H1 (cell line): ENCODE measurements around the gene CDH16. TPM values are rescaled to one million over a fixed set of nuclear protein-coding genes. Genes with fewer than 3 reads are reported as not detected.

Experiments used
- CTCF ChIA-PET: fragments of 300-600 bp; sonication (Branson Sonifier 250); formaldehyde crosslinking; loops from one replicate; lab custom pipeline; 2021; ENCODE audit not compliant: partially characterized antibody; lab: Charles Lee
- POLR2A ChIA-PET: fragments of 300-600 bp; sonication (Branson Sonifier 250); formaldehyde crosslinking; loops from one replicate; lab custom pipeline; 2021; ENCODE audit warnings: inconsistent platforms; ENCODE audit not compliant: partially characterized antibody; lab: Charles Lee
- DNase-seq, 2 experiments: peaks; one replicate each; pipeline versions ENCODE4 v3.0.0 to v3.0.0-alpha.2; 2010 to 2022; ENCODE audit warnings: low spot score in 2 of 2, low read depth in 1 of 2, mixed read lengths in 1 of 2
- FAIRE-seq: peaks from 2 replicates; lab custom pipeline; 2011; peaks lifted over from hg19 to GRCh38; lab: Jason Lieb, UNC
- H2AFZ ChIP-seq: 2 replicates; pipeline ENCODE4 v1.8.1; 2012; ENCODE audit warnings: low read length, inconsistent platforms
- H2AK5ac ChIP-seq: 2 replicates; pipeline ENCODE4 v1.6.1; 2013; ENCODE audit warnings: low read depth, low read length
- H2BK120ac ChIP-seq: replicated peaks from 2 replicates; pipeline ENCODE3; 2013; ENCODE audit warnings: low read depth, low read length, inconsistent platforms
- H2BK12ac ChIP-seq: 2 replicates; pipeline ENCODE4 v1.6.1; 2013; ENCODE audit warnings: low read depth, low read length
- H2BK15ac ChIP-seq: 2 replicates; pipeline ENCODE4 v1.6.1; 2013; ENCODE audit warnings: low read length
- H2BK20ac ChIP-seq: 2 replicates; pipeline ENCODE4 v1.6.1; 2013; ENCODE audit warnings: low read length
- H2BK5ac ChIP-seq: 2 replicates; pipeline ENCODE4 v1.6.1; 2013; ENCODE audit warnings: low read depth, low read length
- H3K14ac ChIP-seq: 2 replicates; pipeline ENCODE4 v1.6.1; 2013; ENCODE audit warnings: inconsistent platforms; ENCODE audit not compliant: insufficient read length
- H3K18ac ChIP-seq: 2 replicates; pipeline ENCODE4 v1.6.1; 2013; ENCODE audit warnings: low read length; ENCODE audit errors: extremely low read depth
- H3K23ac ChIP-seq: 2 replicates; pipeline ENCODE4 v1.6.1; 2013; ENCODE audit warnings: inconsistent platforms; ENCODE audit not compliant: insufficient read length
- H3K23me2 ChIP-seq: 2 replicates; pipeline ENCODE4 v1.6.1; 2013; ENCODE audit warnings: low read depth, low read length
- H3K27ac ChIP-seq: 2 replicates; pipeline ENCODE4 v1.6.1; 2011; ENCODE audit warnings: low read depth, low read length, inconsistent platforms
- H3K27me3 ChIP-seq, 4 experiments: replicated peaks in 1 of 4; 1 replicate in 1 of 4; 2 replicates in 3 of 4; pipeline versions ENCODE4 v1.6.1 to v1.8.1; 2011 to 2013; ENCODE audit warnings: low read length in 3 of 4, mild to moderate bottlenecking in 3 of 4, inconsistent platforms in 2 of 4, mixed read lengths in 2 of 4, moderate library complexity in 1 of 4; ENCODE audit not compliant: control insufficient read depth in 3 of 4, insufficient read depth in 3 of 4; ENCODE audit errors: extremely low read depth in 1 of 4
- H3K36me3 ChIP-seq, 4 experiments: 2 replicates each; pipeline versions ENCODE4 v1.6.1 to v1.8.1; 2011 to 2013; ENCODE audit warnings: mild to moderate bottlenecking in 4 of 4, low read length in 3 of 4, moderate library complexity in 2 of 4, control low read depth in 1 of 4, inconsistent platforms in 1 of 4; ENCODE audit not compliant: insufficient read depth in 4 of 4, control insufficient read depth in 2 of 4
- H3K4ac ChIP-seq: replicated peaks from 2 replicates; pipeline ENCODE3; 2013; ENCODE audit warnings: low read length, low read depth, mixed read lengths, inconsistent platforms; ENCODE audit not compliant: insufficient read length
- H3K4me1 ChIP-seq, 4 experiments: replicated peaks in 1 of 4; 1 replicate in 1 of 4; 2 replicates in 3 of 4; pipeline versions ENCODE4 v1.6.1 to v1.8.1; 2011 to 2013; ENCODE audit warnings: low read length in 3 of 4, inconsistent platforms in 2 of 4, mixed read lengths in 1 of 4; ENCODE audit not compliant: insufficient read depth in 4 of 4, control insufficient read depth in 3 of 4
- H3K4me2 ChIP-seq, 2 experiments: 2 replicates each; pipeline versions ENCODE4 v1.6.1 to v1.8.1; 2011 to 2013; ENCODE audit warnings: low read depth in 2 of 2, low read length in 2 of 2, control low read depth in 1 of 2, inconsistent platforms in 1 of 2, mild to moderate bottlenecking in 1 of 2; ENCODE audit not compliant: insufficient read depth in 1 of 2
- H3K4me3 ChIP-seq, 4 experiments: fragments of 200-600, 300-600 bp in 1 of 4; sonication (generic), shearing (Covaris generic), sonication (Bioruptor Twin) in 1 of 4; 2 replicates each; pipeline versions ENCODE4 v1.5.1 to v1.8.1; 2011 to 2016; ENCODE audit warnings: low read length in 4 of 4, low read depth in 3 of 4, control low read depth in 2 of 4, inconsistent platforms in 2 of 4, mild to moderate bottlenecking in 2 of 4, mixed read lengths in 1 of 4, moderate library complexity in 1 of 4; ENCODE audit not compliant: insufficient read depth in 2 of 4; ENCODE audit errors: extremely low read depth in 1 of 4
- H3K56ac ChIP-seq: replicated peaks from 2 replicates; pipeline ENCODE3; 2013; ENCODE audit warnings: low read depth, mild to moderate bottlenecking, mixed read lengths, low read length, inconsistent platforms; ENCODE audit not compliant: insufficient read length
- H3K79me1 ChIP-seq: 2 replicates; pipeline ENCODE4 v1.6.1; 2013; ENCODE audit warnings: low read depth, low read length, control low read depth
- H3K79me2 ChIP-seq, 2 experiments: 2 replicates each; pipeline versions ENCODE4 v1.6.1 to v1.8.1; 2012 to 2013; ENCODE audit warnings: low read length in 2 of 2, mild to moderate bottlenecking in 2 of 2, inconsistent platforms in 1 of 2; ENCODE audit not compliant: insufficient read depth in 2 of 2, control insufficient read depth in 1 of 2
- H3K9ac ChIP-seq, 4 experiments: replicated peaks in 1 of 4; 1 replicate in 1 of 4; 2 replicates in 3 of 4; pipeline versions ENCODE4 v1.6.1 to v1.8.1; 2011 to 2013; ENCODE audit warnings: low read depth in 3 of 4, low read length in 3 of 4, control low read depth in 2 of 4, mild to moderate bottlenecking in 2 of 4, moderate library complexity in 2 of 4, inconsistent platforms in 1 of 4; ENCODE audit errors: extremely low read depth in 1 of 4
- H3K9me3 ChIP-seq, 2 experiments: 2 replicates each; pipeline versions ENCODE4 v1.6.1 to v1.8.1; 2012 to 2013; ENCODE audit warnings: mild to moderate bottlenecking in 2 of 2, moderate library complexity in 2 of 2, control low read depth in 1 of 2, inconsistent platforms in 1 of 2, low read depth in 1 of 2, low read length in 1 of 2, mixed read lengths in 1 of 2; ENCODE audit not compliant: insufficient read depth in 2 of 2
- H4K20me1 ChIP-seq, 2 experiments: replicated peaks in 1 of 2; 2 replicates each; pipeline versions ENCODE3 to v1.8.1; 2011 to 2013; ENCODE audit warnings: inconsistent platforms in 2 of 2, low read length in 2 of 2, mild to moderate bottlenecking in 1 of 2; ENCODE audit not compliant: insufficient read depth in 2 of 2, control insufficient read depth in 1 of 2
- H4K5ac ChIP-seq: 2 replicates; pipeline ENCODE4 v1.6.1; 2013; ENCODE audit warnings: low read length, low read depth, mixed read lengths, inconsistent platforms; ENCODE audit not compliant: insufficient read length
- H4K8ac ChIP-seq: 2 replicates; pipeline ENCODE4 v1.8.0; 2013; ENCODE audit warnings: mild to moderate bottlenecking, moderate library complexity, low read length, inconsistent platforms; ENCODE audit not compliant: insufficient read depth; ENCODE audit errors: extremely low read depth
- H4K91ac ChIP-seq: replicated peaks from 2 replicates; pipeline ENCODE3; 2013; ENCODE audit warnings: low read length, mixed read lengths, inconsistent platforms; ENCODE audit not compliant: insufficient read length
- CHD2 ChIP-seq: IDR thresholded peaks from 2 replicates; pipeline ENCODE4 v1.6.1; 2012; ENCODE audit warnings: low read length, improper control_type of control experiment
- CREB1 ChIP-seq: IDR thresholded peaks from 2 replicates; pipeline ENCODE4 v1.6.1; 2012; ENCODE audit warnings: inconsistent platforms
- JUND ChIP-seq: IDR thresholded peaks from 2 replicates; pipeline ENCODE4 v1.6.1; 2011; ENCODE audit warnings: mild to moderate bottlenecking, improper control_type of control experiment, low read length
- KDM1A ChIP-seq: fragments of 200-600, 300-600 bp; sonication (generic); IDR thresholded peaks from 2 replicates; pipeline ENCODE4 v1.7.1; 2016; ENCODE audit warnings: mild to moderate bottlenecking, low read length, borderline replicate concordance
- POU5F1 ChIP-seq: IDR thresholded peaks from 2 replicates; pipeline ENCODE4 v1.6.1; 2011; ENCODE audit warnings: low read depth, mild to moderate bottlenecking, low read length, moderate library complexity
- RFX5 ChIP-seq: IDR thresholded peaks from 2 replicates; pipeline ENCODE4 v1.6.1; 2011; ENCODE audit warnings: low read depth, low read length, improper control_type of control experiment, borderline replicate concordance
- YY1 ChIP-seq: IDR thresholded peaks from 2 replicates; pipeline ENCODE4 v1.6.1; 2011; ENCODE audit warnings: low read depth, mild to moderate bottlenecking, low read length
- WGBS, 2 experiments: shearing (Covaris generic) in 1 of 2; methylation state at CpG; one replicate each; pipeline versions ENCODE4 v1.1.6 to v1.1.7; 2013 to 2015; ENCODE audit warnings: low lambda C conversion rate in 2 of 2, mixed read lengths in 2 of 2, inconsistent platforms in 1 of 2, low coverage in 1 of 2, missing lambda C conversion rate in 1 of 2; ENCODE audit not compliant: insufficient replicate concordance in 2 of 2, insufficient coverage in 1 of 2, insufficient read length in 1 of 2; ENCODE audit errors: extremely low coverage in 1 of 2, missing lambda C conversion rate in 1 of 2; 5-methylcytosine and 5-hydroxymethylcytosine counted together
- polyA plus RNA-seq, 7 experiments: library from polyadenylated mRNA; depleted of rRNA in 3 of 7; stranded (reverse) in 5 of 7; unstranded in 2 of 7; fragments of >200 nt in 5 of 7; fragments of 200-250 nt in 2 of 7; gene quantifications; 1 replicate in 5 of 7; 2 replicates in 1 of 7; 4 replicates in 1 of 7; pipeline versions ENCODE4 v1.2.1 to v1.2.3, GENCODE V29; 2011 to 2013; ENCODE audit warnings: missing spikeins in 2 of 7, mixed read lengths in 2 of 7
- total RNA-seq: library from RNA; stranded (reverse); fragmentation: NEBNext Ultra II Directional; extraction: Animal tissue kit (Norgen Biotek cat#: 25700); gene quantifications from 2 replicates; pipeline ENCODE4 v1.2.1, GENCODE V29; 2021
- TF ChIP-seq, protein P1 (sequence below), 3 experiments: IDR thresholded peaks; 1 replicate in 2 of 3; 2 replicates in 1 of 3; pipeline versions ENCODE4 v1.5.1 to v1.6.1; 2011; ENCODE audit warnings: low read length in 3 of 3, mild to moderate bottlenecking in 3 of 3, inconsistent platforms in 2 of 3, low read depth in 1 of 3, moderate library complexity in 1 of 3; ENCODE audit not compliant: insufficient read depth in 1 of 3; ENCODE audit errors: control extremely low read depth in 1 of 3

CDH16 gene
- total and polyA plus RNA-seq, 2 of the 8 experiments (the other 6 are each of a cell fraction or from before 2014, with no cell fraction given), result not detected

DNA sequence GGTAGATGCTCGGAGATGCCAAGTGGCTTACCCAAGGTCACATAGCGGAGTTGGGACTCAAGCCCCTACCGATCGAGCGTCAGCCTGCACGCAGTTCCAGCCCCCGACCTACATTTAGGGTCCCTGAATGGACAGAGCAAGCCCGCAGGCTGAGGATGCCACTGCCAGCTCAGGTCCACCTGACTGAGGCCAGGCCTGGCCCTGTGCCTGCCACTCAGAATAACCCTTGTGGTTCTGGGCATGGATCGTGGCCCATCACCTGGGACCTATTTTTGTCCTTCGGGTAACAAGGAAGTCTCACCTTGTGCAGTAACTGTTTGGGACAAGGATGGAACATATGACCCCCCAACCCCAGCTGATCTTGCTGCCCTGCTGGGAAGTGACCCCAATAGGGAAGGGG lies 17.1 kb downstream of the CDH16 start:
- no peak overlapping the region for H3K27ac ChIP-seq
- CTCF ChIA-PET, result interaction anchor here (1.0 to 42.0 kb wide), 5 partner anchors 14 to 407 kb away, joined by 3 to 1009 read pairs (median 7); partner anchors contain the start of genes CDH16, CES3, CIAO2B and RRAD
- WGBS, 2 experiments, result 92% methylated on average over 10 of the region's 10 CpGs; no CpG with 5 or more reads in 1 of the 2 experiments

More for the DNA sequence above, 17.1 kb downstream of the CDH16 start:
- Histone ChIP-seq H4K91ac (no peak overlapping the region), H3K79me2 (no peaks in the 10 kb centered on the region), H2AFZ (no peak overlapping the region), H3K4me3 (no peak overlapping the region), H3K9ac (no peak overlapping the region), H3K56ac (no peak overlapping the region), H2BK120ac (no peak overlapping the region), H4K5ac (no peak overlapping the region), H3K4ac (no peak overlapping the region), H2BK20ac (no peak overlapping the region), H3K9me3 (no peaks in the 10 kb centered on the region), H3K23ac (no peak overlapping the region), H3K36me3 (no peaks in the 10 kb centered on the region), H2BK15ac (no peak overlapping the region), H4K20me1 (no peaks in the 10 kb centered on the region), H2BK12ac (no peak overlapping the region), H3K18ac (no peak overlapping the region), H3K4me2 (no peak overlapping the region), H4K8ac (no peak overlapping the region), H2BK5ac (no peak overlapping the region), H2AK5ac (no peak overlapping the region), H3K27me3 (no peaks in the 10 kb centered on the region), H3K23me2 (no peaks in the 10 kb centered on the region), H3K14ac (no peak overlapping the region), H3K4me1 (peaks cover 0 to 6% (median 3%) of the 10 kb centered on the region in 4 experiments; a peak in 4 of 7 replicates), H3K79me1 (no peaks in the 10 kb centered on the region)
- POLR2A ChIA-PET, result interaction anchor here (1.2 to 1.3 kb wide), 2 partner anchors 9 to 42 kb away, joined by 3 to 5 read pairs; no protein-coding TSS in a partner anchor
- DNase-seq (no peak), FAIRE-seq (no peak)
- TF ChIP-seq POU5F1 (no peak), JUND (no peak), CHD2 (no peak), CREB1 (no peak), YY1 (no peak), RFX5 (no peak), KDM1A (no peak)
- TF ChIP-seq, protein P1, sequence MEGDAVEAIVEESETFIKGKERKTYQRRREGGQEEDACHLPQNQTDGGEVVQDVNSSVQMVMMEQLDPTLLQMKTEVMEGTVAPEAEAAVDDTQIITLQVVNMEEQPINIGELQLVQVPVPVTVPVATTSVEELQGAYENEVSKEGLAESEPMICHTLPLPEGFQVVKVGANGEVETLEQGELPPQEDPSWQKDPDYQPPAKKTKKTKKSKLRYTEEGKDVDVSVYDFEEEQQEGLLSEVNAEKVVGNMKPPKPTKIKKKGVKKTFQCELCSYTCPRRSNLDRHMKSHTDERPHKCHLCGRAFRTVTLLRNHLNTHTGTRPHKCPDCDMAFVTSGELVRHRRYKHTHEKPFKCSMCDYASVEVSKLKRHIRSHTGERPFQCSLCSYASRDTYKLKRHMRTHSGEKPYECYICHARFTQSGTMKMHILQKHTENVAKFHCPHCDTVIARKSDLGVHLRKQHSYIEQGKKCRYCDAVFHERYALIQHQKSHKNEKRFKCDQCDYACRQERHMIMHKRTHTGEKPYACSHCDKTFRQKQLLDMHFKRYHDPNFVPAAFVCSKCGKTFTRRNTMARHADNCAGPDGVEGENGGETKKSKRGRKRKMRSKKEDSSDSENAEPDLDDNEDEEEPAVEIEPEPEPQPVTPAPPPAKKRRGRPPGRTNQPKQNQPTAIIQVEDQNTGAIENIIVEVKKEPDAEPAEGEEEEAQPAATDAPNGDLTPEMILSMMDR (IDR thresholded peaks at IDR 0.05; ENCODE audit: control extremely low read depth in 1 of 3, insufficient read depth in 1 of 3, low read depth in 1 of 3, low read length in 3 of 3), result no peak
